Measurements from ENCODE around the gene IL31.

The IL31 gene

GRCh38 chr12:122160761-122161160 is 13.3 kb downstream of the IL31 start:
- Histone ChIP-seq H3K4me2 (ENCODE audit: low read length) (no peak overlapping the region), H4K5ac (ENCODE audit: low read length) (no peak overlapping the region), H2BK5ac (ENCODE audit: low read length) (no peak overlapping the region), H3K4me1 (ENCODE audit: control insufficient read depth, low read depth, low read length) (no peaks in the 10 kb centered on the region), H2BK15ac (replicated peaks; ENCODE audit: low read depth) (no peak overlapping the region), H3K27ac (ENCODE audit: low read depth, low read length) (no peak overlapping the region), H3K79me2 (ENCODE audit: control insufficient read depth, insufficient read depth, low read length) (no peaks in the 10 kb centered on the region), H3K36me3 (ENCODE audit: control insufficient read depth, insufficient read depth, low read length) (no peaks in the 10 kb centered on the region), H3K56ac (ENCODE audit: low read length) (no peak overlapping the region), H2BK120ac (ENCODE audit: low read depth, low read length) (no peak overlapping the region), H3K18ac (ENCODE audit: low read length) (no peak overlapping the region), H3K9ac (ENCODE audit: low read length) (no peak overlapping the region), H3K4me3 (ENCODE audit: low read length) (no peak overlapping the region), H3K4ac (ENCODE audit: low read depth, low read length) (no peak overlapping the region), H3K79me1 (ENCODE audit: low read length) (no peaks in the 10 kb centered on the region), H2AK5ac (ENCODE audit: low read length) (no peak overlapping the region), H3K23ac (ENCODE audit: low read length) (no peak overlapping the region), H4K8ac (ENCODE audit: low read depth, low read length) (no peak overlapping the region), H3K27me3 (ENCODE audit: insufficient read depth, low read length, poor library complexity) (no peaks in the 10 kb centered on the region)
- no peak for DNase-seq
- WGBS (ENCODE audit: extremely low coverage, insufficient coverage, low lambda C conversion rate), result no CpG with 5 or more reads among the region's 11 CpGs

DNA sequence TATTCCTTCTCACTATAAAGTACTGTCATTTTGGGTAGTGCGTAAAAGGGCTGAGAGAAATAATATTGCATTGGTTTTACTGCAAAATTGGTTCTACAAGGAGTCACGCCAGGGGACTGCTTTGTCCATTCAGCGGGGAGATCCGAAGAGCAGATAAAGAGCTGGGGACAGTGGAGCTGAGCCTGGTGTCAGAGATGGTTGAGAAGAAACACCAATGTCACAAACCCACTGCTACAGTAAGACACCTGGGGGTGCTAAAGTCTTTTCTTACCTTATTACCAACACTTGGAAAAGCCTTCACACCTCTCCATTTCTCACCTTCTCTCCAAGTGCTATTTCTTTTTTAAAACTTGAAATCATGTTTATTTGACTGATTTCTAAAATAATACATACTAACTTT is 14.1 kb downstream of the IL31 start:
- no peak overlapping the region for H3K18ac ChIP-seq (ENCODE audit: low read length)
- no peak overlapping the region for H4K8ac ChIP-seq (ENCODE audit: low read depth, low read length)
- no peak overlapping the region for H3K27ac ChIP-seq (ENCODE audit: low read depth, low read length)
- no peaks in the 10 kb centered on the region for H3K79me2 ChIP-seq (ENCODE audit: control insufficient read depth, insufficient read depth, low read length)
- H3K27me3 ChIP-seq (ENCODE audit: insufficient read depth, low read length, poor library complexity), result no peaks in the 10 kb centered on the region
- H3K23ac ChIP-seq (ENCODE audit: low read length), result no peak overlapping the region
- no peaks in the 10 kb centered on the region for H3K36me3 ChIP-seq (ENCODE audit: control insufficient read depth, insufficient read depth, low read length)
- no peak overlapping the region for H3K9ac ChIP-seq (ENCODE audit: low read length)
- no peaks in the 10 kb centered on the region for H3K4me1 ChIP-seq (ENCODE audit: control insufficient read depth, low read depth, low read length)
- no peak overlapping the region for H3K4me3 ChIP-seq (ENCODE audit: low read length)
- no peak overlapping the region for H2BK5ac ChIP-seq (ENCODE audit: low read length)
- H3K4me2 ChIP-seq (ENCODE audit: low read length), result no peak overlapping the region
- H3K56ac ChIP-seq (ENCODE audit: low read length), result no peak overlapping the region
- DNase-seq, result peak; percentile 66
- no peak overlapping the region for H2AK5ac ChIP-seq (ENCODE audit: low read length)
- no peak overlapping the region for H2BK15ac ChIP-seq (replicated peaks; ENCODE audit: low read depth)
- no peak overlapping the region for H2BK120ac ChIP-seq (ENCODE audit: low read depth, low read length)
- no peak overlapping the region for H4K5ac ChIP-seq (ENCODE audit: low read length)
- WGBS (ENCODE audit: extremely low coverage, insufficient coverage, low lambda C conversion rate), result no CpG with 5 or more reads among the region's 4 CpGs
- no peak overlapping the region for H3K4ac ChIP-seq (ENCODE audit: low read depth, low read length)
- no peaks in the 10 kb centered on the region for H3K79me1 ChIP-seq (ENCODE audit: low read length)

- no CpG with 5 or more reads among the region's 7 CpGs for WGBS (ENCODE audit: extremely low coverage, insufficient coverage, low lambda C conversion rate)
- no peak for DNase-seq
- Histone ChIP-seq H3K4me2 (ENCODE audit: low read length) (no peak overlapping the region), H3K27me3 (ENCODE audit: insufficient read depth, low read length, poor library complexity) (no peaks in the 10 kb centered on the region), H2AK5ac (ENCODE audit: low read length) (no peak overlapping the region), H3K9ac (ENCODE audit: low read length) (no peak overlapping the region), H3K4me1 (ENCODE audit: control insufficient read depth, low read depth, low read length) (no peaks in the 10 kb centered on the region), H2BK15ac (replicated peaks; ENCODE audit: low read depth) (no peak overlapping the region), H3K36me3 (ENCODE audit: control insufficient read depth, insufficient read depth, low read length) (no peaks in the 10 kb centered on the region), H4K8ac (ENCODE audit: low read depth, low read length) (no peak overlapping the region), H2BK5ac (ENCODE audit: low read length) (no peak overlapping the region), H3K79me2 (ENCODE audit: control insufficient read depth, insufficient read depth, low read length) (no peaks in the 10 kb centered on the region), H3K27ac (ENCODE audit: low read depth, low read length) (no peak overlapping the region), H2BK120ac (ENCODE audit: low read depth, low read length) (no peak overlapping the region), H3K4ac (ENCODE audit: low read depth, low read length) (no peak overlapping the region), H3K79me1 (ENCODE audit: low read length) (no peaks in the 10 kb centered on the region), H3K4me3 (ENCODE audit: low read length) (no peak overlapping the region), H3K56ac (ENCODE audit: low read length) (no peak overlapping the region), H3K23ac (ENCODE audit: low read length) (no peak overlapping the region), H4K5ac (ENCODE audit: low read length) (no peak overlapping the region), H3K18ac (ENCODE audit: low read length) (no peak overlapping the region)
Observed at GRCh38 chr12:122158700-122159285, 15.2 kb downstream of the IL31 start.

GRCh38 chr12:122155705-122156104 is 18.3 kb downstream of the IL31 start:
- Histone ChIP-seq H3K79me1 (ENCODE audit: low read length) (no peaks in the 10 kb centered on the region), H3K27ac (ENCODE audit: low read depth, low read length) (peak overlapping the region; percentile 18), H2BK5ac (ENCODE audit: low read length) (peak overlapping the region; percentile 14), H3K4ac (ENCODE audit: low read depth, low read length) (no peak overlapping the region), H2BK15ac (replicated peaks; ENCODE audit: low read depth) (no peak overlapping the region), H3K4me1 (ENCODE audit: control insufficient read depth, low read depth, low read length) (no peaks in the 10 kb centered on the region), H3K56ac (ENCODE audit: low read length) (peak overlapping the region; percentile 69), H3K4me3 (ENCODE audit: low read length) (no peak overlapping the region), H3K9ac (ENCODE audit: low read length) (no peak overlapping the region), H4K5ac (ENCODE audit: low read length) (no peak overlapping the region), H3K79me2 (ENCODE audit: control insufficient read depth, insufficient read depth, low read length) (no peaks in the 10 kb centered on the region), H3K27me3 (ENCODE audit: insufficient read depth, low read length, poor library complexity) (no peaks in the 10 kb centered on the region), H4K8ac (ENCODE audit: low read depth, low read length) (no peak overlapping the region), H2AK5ac (ENCODE audit: low read length) (no peak overlapping the region), H3K18ac (ENCODE audit: low read length) (no peak overlapping the region), H3K4me2 (ENCODE audit: low read length) (no peak overlapping the region), H3K36me3 (ENCODE audit: control insufficient read depth, insufficient read depth, low read length) (no peaks in the 10 kb centered on the region), H3K23ac (ENCODE audit: low read length) (no peak overlapping the region), H2BK120ac (ENCODE audit: low read depth, low read length) (no peak overlapping the region)
- no CpG with 5 or more reads among the region's 10 CpGs for WGBS (ENCODE audit: extremely low coverage, insufficient coverage, low lambda C conversion rate)
- DNase-seq, result peak; percentile 92

- H3K9ac ChIP-seq (ENCODE audit: low read length), result no peak overlapping the region
- DNase-seq, result no peak
- H2BK5ac ChIP-seq (ENCODE audit: low read length), result no peak overlapping the region
- no peaks in the 10 kb centered on the region for H3K36me3 ChIP-seq (ENCODE audit: control insufficient read depth, insufficient read depth, low read length)
- H4K5ac ChIP-seq (ENCODE audit: low read length), result no peak overlapping the region
- H3K27me3 ChIP-seq (ENCODE audit: insufficient read depth, low read length, poor library complexity), result no peaks in the 10 kb centered on the region
- no peak overlapping the region for H3K56ac ChIP-seq (ENCODE audit: low read length)
- no peaks in the 10 kb centered on the region for H3K79me2 ChIP-seq (ENCODE audit: control insufficient read depth, insufficient read depth, low read length)
- H3K4me3 ChIP-seq (ENCODE audit: low read length), result no peak overlapping the region
- no peaks in the 10 kb centered on the region for H3K79me1 ChIP-seq (ENCODE audit: low read length)
- H2BK120ac ChIP-seq (ENCODE audit: low read depth, low read length), result no peak overlapping the region
- H3K4ac ChIP-seq (ENCODE audit: low read depth, low read length), result no peak overlapping the region
- H3K4me1 ChIP-seq (ENCODE audit: control insufficient read depth, low read depth, low read length), result no peaks in the 10 kb centered on the region
- H4K8ac ChIP-seq (ENCODE audit: low read depth, low read length), result no peak overlapping the region
- no peak overlapping the region for H2BK15ac ChIP-seq (replicated peaks; ENCODE audit: low read depth)
- no peak overlapping the region for H3K18ac ChIP-seq (ENCODE audit: low read length)
- H3K27ac ChIP-seq (ENCODE audit: low read depth, low read length), result no peak overlapping the region
- H2AK5ac ChIP-seq (ENCODE audit: low read length), result no peak overlapping the region
- WGBS (ENCODE audit: extremely low coverage, insufficient coverage, low lambda C conversion rate), result no CpG with 5 or more reads among the region's 9 CpGs
- H3K23ac ChIP-seq (ENCODE audit: low read length), result no peak overlapping the region
- H3K4me2 ChIP-seq (ENCODE audit: low read length), result no peak overlapping the region
Observed at GRCh38 chr12:122152754-122153153, 21.3 kb downstream of the IL31 start.

DNA sequence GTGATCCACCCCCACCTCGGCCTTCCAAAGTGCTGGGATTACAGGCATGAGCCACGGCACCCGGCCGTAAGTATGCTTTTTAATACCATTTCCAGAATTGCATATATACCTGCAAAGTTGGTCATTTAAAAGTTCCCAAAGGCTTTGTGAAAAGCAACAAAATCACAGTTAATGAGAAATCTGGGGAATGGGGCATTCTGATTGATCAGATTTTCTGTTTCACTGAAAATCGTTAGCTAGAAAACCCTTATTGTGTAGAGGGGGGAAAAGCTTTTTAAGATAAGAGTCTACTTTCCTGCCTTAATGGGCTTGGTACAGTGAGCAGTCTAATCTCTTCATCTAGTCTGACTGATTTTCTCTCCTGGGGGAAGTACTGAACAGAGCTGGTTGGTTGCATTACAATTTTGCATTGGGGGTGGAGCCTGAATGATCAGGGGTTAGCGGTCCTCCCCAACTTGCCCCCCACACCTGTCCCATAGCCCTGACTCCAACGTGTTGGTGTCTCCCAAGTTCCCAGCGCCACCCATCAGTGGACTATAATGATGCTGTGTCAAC is 23.8 kb downstream of the IL31 start:
- no peak overlapping the region for H4K5ac ChIP-seq (ENCODE audit: low read length)
- no peaks in the 10 kb centered on the region for H3K36me3 ChIP-seq (ENCODE audit: control insufficient read depth, insufficient read depth, low read length)
- no peak overlapping the region for H4K8ac ChIP-seq (ENCODE audit: low read depth, low read length)
- H3K79me1 ChIP-seq (ENCODE audit: low read length), result no peaks in the 10 kb centered on the region
- H3K4ac ChIP-seq (ENCODE audit: low read depth, low read length), result no peak overlapping the region
- H2AK5ac ChIP-seq (ENCODE audit: low read length), result no peak overlapping the region
- no peak overlapping the region for H3K4me3 ChIP-seq (ENCODE audit: low read length)
- H3K79me2 ChIP-seq (ENCODE audit: control insufficient read depth, insufficient read depth, low read length), result no peaks in the 10 kb centered on the region
- no peak overlapping the region for H3K27ac ChIP-seq (ENCODE audit: low read depth, low read length)
- H3K23ac ChIP-seq (ENCODE audit: low read length), result no peak overlapping the region
- no peak overlapping the region for H3K9ac ChIP-seq (ENCODE audit: low read length)
- no peak overlapping the region for H3K18ac ChIP-seq (ENCODE audit: low read length)
- no peak overlapping the region for H2BK5ac ChIP-seq (ENCODE audit: low read length)
- no peaks in the 10 kb centered on the region for H3K4me1 ChIP-seq (ENCODE audit: control insufficient read depth, low read depth, low read length)
- H3K27me3 ChIP-seq (ENCODE audit: insufficient read depth, low read length, poor library complexity), result no peaks in the 10 kb centered on the region
- H3K56ac ChIP-seq (ENCODE audit: low read length), result no peak overlapping the region
- no CpG with 5 or more reads among the region's 8 CpGs for WGBS (ENCODE audit: extremely low coverage, insufficient coverage, low lambda C conversion rate)
- no peak for DNase-seq
- no peak overlapping the region for H3K4me2 ChIP-seq (ENCODE audit: low read length)
- no peak overlapping the region for H2BK15ac ChIP-seq (replicated peaks; ENCODE audit: low read depth)
- no peak overlapping the region for H2BK120ac ChIP-seq (ENCODE audit: low read depth, low read length)

All from mesendoderm (in vitro differentiated cells).